ENCODE results near the gene NADSYN1.

GRCh38 chr11:71501071-71501985, 48.3 kb downstream of the NADSYN1 start:
- TF ChIP-seq CTCF (IDR thresholded peaks at IDR 0.05) (no peak), POLR2A (IDR thresholded peaks at IDR 0.05) (no peak), POLR2AphosphoS5 (IDR thresholded peaks at IDR 0.05) (no peak)
